Spleen (tissue), 7 donors: ENCODE data around the gene KCNC1.

Source experiments
- POLR2A ChIP-seq, 3 donors: fragments of 450-650 bp; IDR thresholded peaks; one replicate each; pipeline ENCODE4 v1.5.1; 2017; ENCODE audit warnings: antibody characterized with exemption in 3 of 3, mild to moderate bottlenecking in 1 of 3
- TF ChIP-seq, protein P1 (sequence below), 11 experiments: fragments of 200-600 bp in 7 of 11; fragments of 450-650 bp in 4 of 11; sonication (generic) in 4 of 11; IDR thresholded peaks in 8 of 11; conservative IDR thresholded peaks in 3 of 11; 1 replicate in 7 of 11; 2 replicates in 4 of 11; pipeline versions ENCODE4 v1.4.0 to v1.8.0; 2016 to 2021; ENCODE audit warnings: antibody characterized with exemption in 11 of 11, inconsistent platforms in 4 of 11, mild to moderate bottlenecking in 1 of 11
- donor health status: DM: no; HTN: no; CAD: no; lungs with moderate emphysema.
- donor health status: DM: no; HTN: no; CAD: no.
- donor health status: DM: no; HTN: no; CAD: no.

DNA sequence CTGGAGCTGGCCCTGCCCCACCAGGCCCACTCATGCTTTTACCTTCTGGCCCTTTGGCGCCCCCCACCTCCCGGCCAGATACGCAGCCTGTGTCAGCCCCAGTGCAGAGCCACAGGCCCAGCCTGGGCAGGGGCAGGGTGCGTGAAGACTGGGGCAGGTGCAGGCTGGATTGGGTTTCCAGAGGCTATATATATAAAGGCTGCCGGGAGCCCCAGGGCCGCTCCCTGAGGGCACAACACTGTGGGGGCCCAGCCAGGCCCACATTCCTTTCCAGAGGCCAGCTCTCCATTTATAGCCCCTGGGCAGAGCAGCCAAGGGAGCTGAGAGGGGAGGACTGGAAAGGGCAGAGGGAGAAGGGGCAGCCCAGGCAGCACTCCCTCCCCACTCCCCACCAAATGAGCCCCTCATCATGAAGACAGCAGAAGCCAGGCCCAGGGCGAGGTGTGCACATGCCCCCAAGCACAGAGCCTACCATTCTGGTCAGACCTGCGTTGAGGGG, 20.2 kb upstream of the KCNC1 start:
- TF ChIP-seq, protein P1, sequence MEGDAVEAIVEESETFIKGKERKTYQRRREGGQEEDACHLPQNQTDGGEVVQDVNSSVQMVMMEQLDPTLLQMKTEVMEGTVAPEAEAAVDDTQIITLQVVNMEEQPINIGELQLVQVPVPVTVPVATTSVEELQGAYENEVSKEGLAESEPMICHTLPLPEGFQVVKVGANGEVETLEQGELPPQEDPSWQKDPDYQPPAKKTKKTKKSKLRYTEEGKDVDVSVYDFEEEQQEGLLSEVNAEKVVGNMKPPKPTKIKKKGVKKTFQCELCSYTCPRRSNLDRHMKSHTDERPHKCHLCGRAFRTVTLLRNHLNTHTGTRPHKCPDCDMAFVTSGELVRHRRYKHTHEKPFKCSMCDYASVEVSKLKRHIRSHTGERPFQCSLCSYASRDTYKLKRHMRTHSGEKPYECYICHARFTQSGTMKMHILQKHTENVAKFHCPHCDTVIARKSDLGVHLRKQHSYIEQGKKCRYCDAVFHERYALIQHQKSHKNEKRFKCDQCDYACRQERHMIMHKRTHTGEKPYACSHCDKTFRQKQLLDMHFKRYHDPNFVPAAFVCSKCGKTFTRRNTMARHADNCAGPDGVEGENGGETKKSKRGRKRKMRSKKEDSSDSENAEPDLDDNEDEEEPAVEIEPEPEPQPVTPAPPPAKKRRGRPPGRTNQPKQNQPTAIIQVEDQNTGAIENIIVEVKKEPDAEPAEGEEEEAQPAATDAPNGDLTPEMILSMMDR (IDR thresholded peaks at IDR 0.05 in 8 of 11, conservative IDR thresholded peaks at IDR 0.05 in 3 of 11): no peak
- no peak for TF ChIP-seq POLR2A (IDR thresholded peaks at IDR 0.05)
